LNCaP clone FGC (cell line): ENCODE results near the gene IQCE.

ENCODE experiments used
- DNase-seq: peaks from one replicate; pipeline ENCODE4 v3.0.0-alpha.2; 2011; ENCODE audit warnings: low read depth
- H3K4me3 ChIP-seq: 2 replicates; pipeline ENCODE4 v1.5.1; 2011; ENCODE audit warnings: mild to moderate bottlenecking, low read depth, low read length, control low read depth
- TF ChIP-seq, protein P1 (sequence below): IDR thresholded peaks from 2 replicates; pipeline ENCODE4 v1.5.1; 2012; ENCODE audit warnings: mild to moderate bottlenecking; ENCODE audit not compliant: control insufficient read depth, insufficient read depth; ENCODE audit errors: extremely low read depth

Gene IQCE

DNA sequence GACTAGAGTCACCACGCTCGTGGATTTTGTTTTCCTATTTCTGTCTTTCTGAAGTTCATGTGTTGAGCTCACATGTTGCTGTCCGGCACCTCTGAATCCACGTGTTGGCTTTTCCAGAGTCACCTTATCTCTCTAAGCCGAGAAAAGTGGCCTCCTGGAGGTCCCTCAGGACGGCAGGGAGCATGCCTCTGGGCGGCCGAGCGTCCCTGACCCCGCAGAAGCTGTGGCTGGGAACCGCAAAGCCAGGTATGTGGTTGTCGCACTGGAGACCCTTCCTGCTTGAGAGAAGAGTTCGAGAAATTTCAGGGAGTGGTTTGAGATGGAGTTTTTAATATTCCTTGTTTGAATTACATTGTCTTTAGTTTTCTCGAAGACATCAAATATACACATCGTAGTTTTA lies 12.6 kb downstream of the IQCE start:
- TF ChIP-seq, protein P1, sequence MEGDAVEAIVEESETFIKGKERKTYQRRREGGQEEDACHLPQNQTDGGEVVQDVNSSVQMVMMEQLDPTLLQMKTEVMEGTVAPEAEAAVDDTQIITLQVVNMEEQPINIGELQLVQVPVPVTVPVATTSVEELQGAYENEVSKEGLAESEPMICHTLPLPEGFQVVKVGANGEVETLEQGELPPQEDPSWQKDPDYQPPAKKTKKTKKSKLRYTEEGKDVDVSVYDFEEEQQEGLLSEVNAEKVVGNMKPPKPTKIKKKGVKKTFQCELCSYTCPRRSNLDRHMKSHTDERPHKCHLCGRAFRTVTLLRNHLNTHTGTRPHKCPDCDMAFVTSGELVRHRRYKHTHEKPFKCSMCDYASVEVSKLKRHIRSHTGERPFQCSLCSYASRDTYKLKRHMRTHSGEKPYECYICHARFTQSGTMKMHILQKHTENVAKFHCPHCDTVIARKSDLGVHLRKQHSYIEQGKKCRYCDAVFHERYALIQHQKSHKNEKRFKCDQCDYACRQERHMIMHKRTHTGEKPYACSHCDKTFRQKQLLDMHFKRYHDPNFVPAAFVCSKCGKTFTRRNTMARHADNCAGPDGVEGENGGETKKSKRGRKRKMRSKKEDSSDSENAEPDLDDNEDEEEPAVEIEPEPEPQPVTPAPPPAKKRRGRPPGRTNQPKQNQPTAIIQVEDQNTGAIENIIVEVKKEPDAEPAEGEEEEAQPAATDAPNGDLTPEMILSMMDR, result no peak
- DNase-seq, result no peak
- no peak overlapping the region for H3K4me3 ChIP-seq

- TF ChIP-seq, protein P1, result no peak
- DNase-seq, result no peak
- no peak overlapping the region for H3K4me3 ChIP-seq
Observed at GRCh38 chr7:2572101-2572842, 13.5 kb downstream of the IQCE start.

- H3K4me3 ChIP-seq, result no peak overlapping the region
- TF ChIP-seq, protein P1, result no peak
- DNase-seq, result no peak
Observed at GRCh38 chr7:2573761-2574160, 15.0 kb downstream of the IQCE start.

GRCh38 chr7:2575046-2575732 lies 16.4 kb downstream of the IQCE start:
- H3K4me3 ChIP-seq, result no peak overlapping the region
- TF ChIP-seq, protein P1, result no peak

DNA sequence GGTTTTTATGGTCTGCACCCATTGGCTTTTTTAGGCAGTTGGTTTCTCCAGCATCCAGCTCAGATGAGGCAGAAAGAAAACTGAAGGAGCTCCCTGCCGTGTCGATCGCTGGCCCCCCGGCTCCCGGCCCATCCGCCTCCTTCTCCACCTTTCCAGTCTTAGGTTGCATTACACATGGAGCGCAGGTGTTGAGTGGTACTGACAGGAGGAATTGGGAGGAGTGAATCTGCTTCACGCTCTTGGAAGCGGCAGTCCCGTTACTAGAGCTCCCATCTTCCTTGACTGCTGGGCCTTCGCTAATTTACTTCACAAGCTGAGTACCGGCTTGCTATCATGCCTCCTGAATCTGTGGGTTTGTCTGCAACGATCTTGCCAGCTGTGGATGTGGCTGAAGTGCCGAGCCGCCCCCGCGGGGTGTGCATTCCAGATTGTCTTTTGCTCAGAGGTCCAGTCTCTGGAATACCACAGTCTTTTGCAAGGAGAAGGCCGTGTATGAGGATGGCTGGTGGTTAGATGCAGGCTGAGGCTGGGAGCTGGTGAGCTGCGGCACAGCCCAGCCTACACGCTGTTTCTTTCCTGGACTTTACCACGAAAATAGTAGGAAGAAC lies 17.1 kb downstream of the IQCE start:
- H3K4me3 ChIP-seq, result no peak overlapping the region
- TF ChIP-seq, protein P1, result no peak
- no peak for DNase-seq

More at GRCh38 chr7:2575046-2575732, 16.4 kb downstream of the IQCE start:
- no peak for DNase-seq

DNA sequence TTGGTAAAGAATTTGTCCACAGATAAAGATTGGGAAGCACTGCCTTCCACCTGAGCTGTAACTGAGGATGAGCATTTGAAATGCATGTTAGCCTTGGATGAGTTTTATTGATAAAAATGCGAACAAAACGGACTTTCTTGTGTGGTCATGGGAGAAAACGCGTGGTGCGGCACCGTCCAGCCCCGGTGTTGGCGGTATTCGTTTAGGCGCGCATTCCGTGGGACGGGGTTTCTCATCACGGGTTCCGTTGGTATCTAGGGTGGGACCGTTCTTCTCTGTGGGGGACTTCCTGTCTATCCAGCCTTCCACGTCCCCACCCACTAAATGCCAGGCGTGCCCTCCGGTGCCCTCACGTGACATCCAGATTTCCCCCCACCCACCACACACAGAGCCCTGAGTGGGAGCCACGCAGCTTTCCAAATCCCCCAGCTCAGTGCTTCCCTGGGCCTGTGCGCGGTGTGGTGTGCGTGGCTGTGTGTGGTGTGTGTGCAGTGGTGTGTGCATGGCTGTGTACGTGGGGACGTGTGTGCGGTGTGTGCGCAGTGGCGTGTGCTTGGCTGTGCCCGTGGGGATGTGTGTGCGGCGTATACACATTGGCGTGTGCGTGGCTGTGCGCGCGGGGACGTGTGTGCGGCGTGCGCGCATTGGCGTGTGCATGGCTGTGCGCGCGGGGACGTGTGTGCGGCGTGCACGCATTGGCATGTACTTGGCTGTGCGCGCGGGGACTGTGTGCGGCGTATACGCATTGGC lies 18.1 kb downstream of the IQCE start:
- no peak for DNase-seq
- H3K4me3 ChIP-seq, result no peak overlapping the region
- TF ChIP-seq, protein P1, result no peak
